GM19099 (cell line): ENCODE results near the gene TTC24.

Source experiments
- POLR2A ChIP-seq: IDR thresholded peaks from 3 replicates; pipeline ENCODE4 v1.6.1; 2011; ENCODE audit warnings: low read depth; ENCODE audit not compliant: insufficient read length; ENCODE audit errors: extremely low read depth

Gene TTC24

GRCh38 chr1:156550346-156550745 is 29.2 kb upstream of the TTC24 start:
- no peak for TF ChIP-seq POLR2A

GRCh38 chr1:156551066-156551643 is 28.4 kb upstream of the TTC24 start:
- no peak for TF ChIP-seq POLR2A

- TF ChIP-seq POLR2A = no peak
Measured at GRCh38 chr1:156551869-156552268, 27.7 kb upstream of the TTC24 start.

GRCh38 chr1:156552518-156552917 is 27.0 kb upstream of the TTC24 start:
- TF ChIP-seq POLR2A = no peak

- no peak for TF ChIP-seq POLR2A
Measured at GRCh38 chr1:156553860-156554485, 25.6 kb upstream of the TTC24 start.

- TF ChIP-seq POLR2A = no peak
Measured at GRCh38 chr1:156554971-156555370, 24.6 kb upstream of the TTC24 start.

- TF ChIP-seq POLR2A = no peak
Measured at GRCh38 chr1:156555715-156556114, 23.8 kb upstream of the TTC24 start.

GRCh38 chr1:156556354-156556753 is 23.2 kb upstream of the TTC24 start:
- TF ChIP-seq POLR2A = no peak

GRCh38 chr1:156559086-156559796 is 20.3 kb upstream of the TTC24 start:
- TF ChIP-seq POLR2A = no peak

- TF ChIP-seq POLR2A = no peak
Measured at GRCh38 chr1:156559797-156560385, 19.6 kb upstream of the TTC24 start.

GRCh38 chr1:156560585-156561163 is 18.8 kb upstream of the TTC24 start:
- no peak for TF ChIP-seq POLR2A

GRCh38 chr1:156565519-156565918 is 14.0 kb upstream of the TTC24 start:
- no peak for TF ChIP-seq POLR2A

- no peak for TF ChIP-seq POLR2A
Measured at GRCh38 chr1:156566436-156566835, 13.1 kb upstream of the TTC24 start.

- TF ChIP-seq POLR2A = no peak
Measured at GRCh38 chr1:156571261-156571852, 8.2 kb upstream of the TTC24 start.
